IMR-90 (cell line): ENCODE measurements around the gene KIF1A. TPM values are rescaled to one million over a fixed set of nuclear protein-coding genes. Genes with fewer than 3 reads are reported as not detected.

Experiments used
- ATAC-seq: fragments of 200-7000 bp; cut with Tn5 transposase; 2 replicates; pipeline ENCODE4 v1.9.1; 2020; ENCODE audit warnings: low read depth, mild to moderate bottlenecking, moderate library complexity
- BruUV-seq: library from RNA; stranded (reverse); fragments of 400-500 nt; replicated peaks from 2 replicates; lab custom pipeline; 2021; lab: Mats Ljungman, UMichigan
- CTCF ChIA-PET: fragments of 300-600 bp; formaldehyde crosslinking; extraction: SDS; loops from one replicate; lab custom pipeline; 2021; ENCODE audit warnings: antibody characterized with exemption; lab: Yijun Ruan, JAX
- POLR2A ChIA-PET: fragments of 300-600 bp; sonication (Branson Sonifier 250); formaldehyde crosslinking; loops from one replicate; lab custom pipeline; 2022; ENCODE audit warnings: antibody characterized with exemption; ENCODE audit not compliant: unreplicated experiment; lab: Charles Lee
- DNase-seq: peaks from one replicate; pipeline ENCODE4 v3.0.0; 2013
- H2AFZ ChIP-seq: replicated peaks from 2 replicates; pipeline ENCODE3; 2013; ENCODE audit warnings: low read length, mild to moderate bottlenecking; ENCODE audit not compliant: poor library complexity
- H2AK5ac ChIP-seq: 2 replicates; pipeline ENCODE4 v1.6.1; 2013; ENCODE audit warnings: low read depth, low read length, inconsistent platforms
- H2AK9ac ChIP-seq: replicated peaks from 2 replicates; pipeline ENCODE3; 2013; ENCODE audit warnings: mild to moderate bottlenecking, low read depth, low read length, moderate library complexity; ENCODE audit not compliant: poor library complexity
- H2BK120ac ChIP-seq: 2 replicates; pipeline ENCODE4 v1.6.1; 2013; ENCODE audit warnings: low read depth, low read length, inconsistent platforms
- H2BK15ac ChIP-seq: 3 replicates; pipeline ENCODE4 v1.6.1; 2013; ENCODE audit warnings: low read depth, low read length, inconsistent platforms
- H2BK20ac ChIP-seq: 2 replicates; pipeline ENCODE4 v1.6.1; 2013; ENCODE audit warnings: low read depth, mild to moderate bottlenecking, inconsistent platforms, low read length, moderate library complexity
- H2BK5ac ChIP-seq: 2 replicates; pipeline ENCODE4 v1.6.1; 2013; ENCODE audit warnings: mild to moderate bottlenecking, low read depth, low read length, inconsistent platforms; ENCODE audit not compliant: poor library complexity, severe bottlenecking
- H3K14ac ChIP-seq: replicated peaks from 2 replicates; pipeline ENCODE4 v1.6.1; 2013; ENCODE audit warnings: low read depth, low read length, inconsistent platforms
- H3K18ac ChIP-seq: 2 replicates; pipeline ENCODE4 v1.6.1; 2013; ENCODE audit warnings: low read depth, low read length, control low read depth
- H3K23ac ChIP-seq: 2 replicates; pipeline ENCODE4 v1.6.1; 2013; ENCODE audit warnings: low read depth, low read length, inconsistent platforms
- H3K27ac ChIP-seq: 2 replicates; pipeline ENCODE4 v1.5.1; 2013; ENCODE audit warnings: mild to moderate bottlenecking, control low read depth, low read length; ENCODE audit not compliant: insufficient read depth
- H3K27me3 ChIP-seq: 2 replicates; pipeline ENCODE4 v1.6.1; 2013; ENCODE audit warnings: low read length; ENCODE audit not compliant: control insufficient read depth, insufficient read depth
- H3K36me3 ChIP-seq: 2 replicates; pipeline ENCODE4 v1.6.1; 2013; ENCODE audit warnings: low read length, mixed read lengths; ENCODE audit not compliant: control insufficient read depth, insufficient read depth
- H3K4ac ChIP-seq: 2 replicates; pipeline ENCODE4 v1.6.1; 2013; ENCODE audit warnings: low read depth, low read length, inconsistent platforms
- H3K4me1 ChIP-seq: 2 replicates; pipeline ENCODE4 v1.6.1; 2013; ENCODE audit warnings: low read length, mixed read lengths; ENCODE audit not compliant: control insufficient read depth, insufficient read depth
- H3K4me2 ChIP-seq: 2 replicates; pipeline ENCODE4 v1.6.1; 2013; ENCODE audit warnings: low read depth, mild to moderate bottlenecking, control low read depth, low read length, moderate library complexity
- H3K4me3 ChIP-seq: 2 replicates; pipeline ENCODE4 v1.5.1; 2013; ENCODE audit warnings: low read depth, mild to moderate bottlenecking, control low read depth, low read length, moderate library complexity; ENCODE audit not compliant: insufficient read depth
- H3K56ac ChIP-seq: 2 replicates; pipeline ENCODE4 v1.6.1; 2013; ENCODE audit warnings: low read length, inconsistent platforms; ENCODE audit not compliant: insufficient read depth; ENCODE audit errors: extremely low read depth
- H3K79me1 ChIP-seq, 2 experiments: 2 replicates each; pipeline ENCODE4 v1.6.1; 2013; ENCODE audit warnings: low read length in 2 of 2, inconsistent platforms in 1 of 2, low read depth in 1 of 2
- H3K9ac ChIP-seq: 2 replicates; pipeline ENCODE4 v1.6.1; 2013; ENCODE audit warnings: low read depth, low read length, control low read depth
- H3K9me1 ChIP-seq: 2 replicates; pipeline ENCODE4 v1.6.1; 2013; ENCODE audit warnings: low read length, inconsistent platforms; ENCODE audit not compliant: insufficient read depth
- H3K9me3 ChIP-seq: 2 replicates; pipeline ENCODE4 v1.6.1; 2013; ENCODE audit warnings: low read length; ENCODE audit not compliant: control insufficient read depth, insufficient read depth
- H4K20me1 ChIP-seq: 2 replicates; pipeline ENCODE4 v1.6.1; 2013; ENCODE audit warnings: low read length, inconsistent platforms; ENCODE audit not compliant: insufficient read depth
- H4K5ac ChIP-seq: 2 replicates; pipeline ENCODE4 v1.6.1; 2013; ENCODE audit warnings: mild to moderate bottlenecking, low read depth, low read length, control low read depth
- H4K8ac ChIP-seq, 2 experiments: 2 replicates each; pipeline ENCODE4 v1.6.1; 2013; ENCODE audit warnings: low read depth in 2 of 2, low read length in 2 of 2, control low read depth in 1 of 2, inconsistent platforms in 1 of 2
- H4K91ac ChIP-seq: 2 replicates; pipeline ENCODE4 v1.6.1; 2013; ENCODE audit warnings: low read depth, low read length, inconsistent platforms; ENCODE audit not compliant: insufficient read depth
- CHD1 ChIP-seq: IDR thresholded peaks from 2 replicates; pipeline ENCODE4 v1.6.1; 2012; ENCODE audit warnings: low read depth, low read length, improper control_type of control experiment
- ELK1 ChIP-seq: fragments of 150-350 bp; IDR thresholded peaks from 2 replicates; pipeline ENCODE4 v1.6.1; 2016; ENCODE audit warnings: low read depth, mild to moderate bottlenecking, low read length, moderate library complexity, borderline replicate concordance
- RAD21 ChIP-seq: IDR thresholded peaks from 2 replicates; pipeline ENCODE4 v1.6.1; 2012; ENCODE audit warnings: low read length, improper control_type of control experiment
- RCOR1 ChIP-seq: IDR thresholded peaks from 2 replicates; pipeline ENCODE4 v1.6.1; 2012; ENCODE audit warnings: mild to moderate bottlenecking, low read length, improper control_type of control experiment; ENCODE audit not compliant: insufficient replicate concordance
- SMC3 ChIP-seq: fragments of 150-350 bp; IDR thresholded peaks from 2 replicates; pipeline ENCODE4 v1.6.1; 2016; ENCODE audit warnings: low read depth, mild to moderate bottlenecking, antibody characterized with exemption, low read length, moderate library complexity
- WGBS, 2 experiments: methylation state at CpG; one replicate each; pipeline versions ENCODE4 v1.1.5 to v1.1.7; 2013; ENCODE audit warnings: missing lambda C conversion rate in 2 of 2; ENCODE audit not compliant: insufficient read length in 1 of 2; ENCODE audit errors: extremely low coverage in 2 of 2; 5-methylcytosine and 5-hydroxymethylcytosine counted together
- dilution Hi-C: fragments of 300-500 bp; cut with HindIII; formaldehyde crosslinking; loops from one replicate; pipeline ENCODE4 v1.14.3; 2018; ENCODE audit warnings: low sequenced_read_pairs; ENCODE audit not compliant: unreplicated experiment
- in situ Hi-C: fragments of 300-500 bp; cut with MboI; formaldehyde crosslinking; loops from 3 replicates; pipeline ENCODE4 v1.14.3; 2019; ENCODE audit warnings: low sequenced_read_pairs, inconsistent platforms, mixed read lengths
- intact Hi-C: fragments of 100-400 bp; cut with micrococcal nuclease; formaldehyde crosslinking; loops from 2 replicates; pipeline ENCODE4 v1.10.0; 2022
- polyA plus RNA-seq, 3 experiments: library from polyadenylated mRNA; depleted of rRNA; stranded (reverse); fragments of >200 nt; gene quantifications; 2 replicates each; pipeline ENCODE4 v1.2.3, GENCODE V29; 2012; ENCODE audit warnings: low replicate concordance in 1 of 3
- total RNA-seq: library from RNA; depleted of rRNA; stranded (reverse); fragments of >200 nt; gene quantifications from 2 replicates; pipeline ENCODE4 v1.2.3, GENCODE V29; 2012
- TF ChIP-seq, protein P1 (sequence below): conservative IDR thresholded peaks from 2 replicates; pipeline ENCODE4 v1.5.1; 2012; ENCODE audit warnings: mild to moderate bottlenecking, low read depth, low read length, improper control_type of control experiment

KIF1A gene
- total and polyA plus RNA-seq, 2 of the 4 experiments (the other 2 are of a cell fraction), result under 0.01 TPM; not detected in 1

DNA sequence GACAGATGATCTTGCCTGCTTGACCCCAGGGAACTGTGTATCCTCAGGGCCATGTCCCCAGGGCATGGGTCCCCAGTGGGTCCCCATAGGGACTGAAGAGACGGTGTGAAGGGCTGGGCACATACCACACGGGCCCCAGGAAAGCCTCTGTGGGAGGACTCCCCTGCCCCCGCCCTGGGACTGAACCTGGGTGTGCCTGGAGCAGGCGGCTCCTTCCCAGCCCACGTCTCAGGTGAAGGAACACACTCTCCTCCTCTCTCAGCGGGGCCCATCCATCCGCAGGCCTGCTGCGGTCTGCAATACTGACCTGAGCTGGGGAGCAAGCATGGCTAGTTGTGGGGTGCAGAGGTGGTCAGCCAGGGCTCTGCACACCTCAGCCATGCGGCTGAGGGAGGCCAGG, 45.2 kb downstream of the KIF1A start:
- H3K18ac ChIP-seq, result no peak overlapping the region
- no TSS peak for BruUV-seq
- H3K9ac ChIP-seq, result no peak overlapping the region
- H3K23ac ChIP-seq, result no peak overlapping the region
- no peak overlapping the region for H4K5ac ChIP-seq
- H3K79me1 ChIP-seq, result no peaks in the 10 kb centered on the region
- no peak overlapping the region for H2AK9ac ChIP-seq
- no peaks in the 10 kb centered on the region for H3K9me1 ChIP-seq
- no peaks in the 10 kb centered on the region; the same call in 1 of the 2 replicates for H4K20me1 ChIP-seq
- in situ Hi-C loops (no loop called here), dilution Hi-C loops (no loop called here), intact Hi-C loops (no loop called here)
- H3K4me3 ChIP-seq, result no peak overlapping the region
- DNase-seq (no peak), ATAC-seq (no peak)
- no peak overlapping the region for H4K91ac ChIP-seq
- H3K4ac ChIP-seq, result no peak overlapping the region
- ChIA-PET CTCF (no interaction called here), POLR2A (no interaction called here)
- no peak overlapping the region for H2AK5ac ChIP-seq
- H3K56ac ChIP-seq, result no peak overlapping the region
- WGBS, 2 experiments, result no CpG with 5 or more reads among the region's 9 CpGs
- H2BK120ac ChIP-seq, result no peak overlapping the region
- H3K4me1 ChIP-seq, result no peaks in the 10 kb centered on the region
- TF ChIP-seq CHD1 (no peak), RAD21 (no peak), SMC3 (no peak), ELK1 (no peak), RCOR1 (no peak)
- TF ChIP-seq, protein P1, sequence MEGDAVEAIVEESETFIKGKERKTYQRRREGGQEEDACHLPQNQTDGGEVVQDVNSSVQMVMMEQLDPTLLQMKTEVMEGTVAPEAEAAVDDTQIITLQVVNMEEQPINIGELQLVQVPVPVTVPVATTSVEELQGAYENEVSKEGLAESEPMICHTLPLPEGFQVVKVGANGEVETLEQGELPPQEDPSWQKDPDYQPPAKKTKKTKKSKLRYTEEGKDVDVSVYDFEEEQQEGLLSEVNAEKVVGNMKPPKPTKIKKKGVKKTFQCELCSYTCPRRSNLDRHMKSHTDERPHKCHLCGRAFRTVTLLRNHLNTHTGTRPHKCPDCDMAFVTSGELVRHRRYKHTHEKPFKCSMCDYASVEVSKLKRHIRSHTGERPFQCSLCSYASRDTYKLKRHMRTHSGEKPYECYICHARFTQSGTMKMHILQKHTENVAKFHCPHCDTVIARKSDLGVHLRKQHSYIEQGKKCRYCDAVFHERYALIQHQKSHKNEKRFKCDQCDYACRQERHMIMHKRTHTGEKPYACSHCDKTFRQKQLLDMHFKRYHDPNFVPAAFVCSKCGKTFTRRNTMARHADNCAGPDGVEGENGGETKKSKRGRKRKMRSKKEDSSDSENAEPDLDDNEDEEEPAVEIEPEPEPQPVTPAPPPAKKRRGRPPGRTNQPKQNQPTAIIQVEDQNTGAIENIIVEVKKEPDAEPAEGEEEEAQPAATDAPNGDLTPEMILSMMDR, result no peak
- H2BK15ac ChIP-seq, result no peak overlapping the region
- no peak overlapping the region for H2BK20ac ChIP-seq
- H2BK5ac ChIP-seq, result no peak overlapping the region
- H4K8ac ChIP-seq, result no peak overlapping the region
- H3K4me2 ChIP-seq, result no peak overlapping the region
- H3K27me3 ChIP-seq, result peaks cover 1% of the 10 kb centered on the region; the same call in 1 of the 2 replicates
- H3K27ac ChIP-seq, result no peak overlapping the region
- no peak overlapping the region for H2AFZ ChIP-seq
- H3K9me3 ChIP-seq, result no peaks in the 10 kb centered on the region
- no peaks in the 10 kb centered on the region for H3K36me3 ChIP-seq
- no peak overlapping the region for H3K14ac ChIP-seq
